Suprapubic skin (tissue), 4 donors: Measurements from ENCODE around the gene TTC27.

Experiments
- EP300 ChIP-seq: sonication (generic); formaldehyde crosslinking; IDR thresholded peaks from one replicate; pipeline ENCODE4 v1.6.1; 2017; ENCODE audit warnings: antibody characterized with exemption
- POLR2A ChIP-seq, 2 donors: fragments of 450-650 bp; IDR thresholded peaks; one replicate each; pipeline ENCODE4 v1.6.1; 2017; ENCODE audit warnings: antibody characterized with exemption in 2 of 2, mild to moderate bottlenecking in 2 of 2, moderate library complexity in 2 of 2
- POLR2AphosphoS5 ChIP-seq, 3 donors: sonication (generic); formaldehyde crosslinking; IDR thresholded peaks; one replicate each; pipeline ENCODE4 v1.6.1; 2017; ENCODE audit warnings: antibody characterized with exemption in 3 of 3
- TF ChIP-seq, protein P1 (sequence below), 2 donors: fragments of 200-600 bp in 1 of 2; fragments of 450-650 bp in 1 of 2; sonication (generic) in 1 of 2; IDR thresholded peaks; one replicate each; pipeline ENCODE4 v1.5.1; 2016 to 2019; ENCODE audit warnings: antibody characterized with exemption in 2 of 2, mild to moderate bottlenecking in 1 of 2, moderate library complexity in 1 of 2

DNA sequence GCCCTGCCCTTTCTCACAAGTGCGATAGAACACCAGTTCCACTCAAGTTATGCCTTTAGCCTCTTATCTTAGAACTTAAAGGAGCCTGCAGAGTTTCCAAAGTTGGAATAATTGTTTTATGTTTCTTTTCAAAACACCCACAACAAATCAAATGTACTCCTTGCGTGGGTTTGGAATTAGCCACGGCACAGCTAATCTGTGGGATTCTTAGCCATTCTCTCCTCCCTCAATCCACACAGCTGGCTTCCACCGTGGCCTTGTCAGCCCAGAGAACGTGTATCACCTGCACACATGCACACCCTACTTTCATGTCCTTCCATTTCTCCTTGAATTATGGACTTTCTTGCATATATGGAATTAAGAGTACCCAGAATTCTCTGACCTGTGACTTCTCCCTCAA, 183.8 kb downstream of the TTC27 start:
- TF ChIP-seq, protein P1, sequence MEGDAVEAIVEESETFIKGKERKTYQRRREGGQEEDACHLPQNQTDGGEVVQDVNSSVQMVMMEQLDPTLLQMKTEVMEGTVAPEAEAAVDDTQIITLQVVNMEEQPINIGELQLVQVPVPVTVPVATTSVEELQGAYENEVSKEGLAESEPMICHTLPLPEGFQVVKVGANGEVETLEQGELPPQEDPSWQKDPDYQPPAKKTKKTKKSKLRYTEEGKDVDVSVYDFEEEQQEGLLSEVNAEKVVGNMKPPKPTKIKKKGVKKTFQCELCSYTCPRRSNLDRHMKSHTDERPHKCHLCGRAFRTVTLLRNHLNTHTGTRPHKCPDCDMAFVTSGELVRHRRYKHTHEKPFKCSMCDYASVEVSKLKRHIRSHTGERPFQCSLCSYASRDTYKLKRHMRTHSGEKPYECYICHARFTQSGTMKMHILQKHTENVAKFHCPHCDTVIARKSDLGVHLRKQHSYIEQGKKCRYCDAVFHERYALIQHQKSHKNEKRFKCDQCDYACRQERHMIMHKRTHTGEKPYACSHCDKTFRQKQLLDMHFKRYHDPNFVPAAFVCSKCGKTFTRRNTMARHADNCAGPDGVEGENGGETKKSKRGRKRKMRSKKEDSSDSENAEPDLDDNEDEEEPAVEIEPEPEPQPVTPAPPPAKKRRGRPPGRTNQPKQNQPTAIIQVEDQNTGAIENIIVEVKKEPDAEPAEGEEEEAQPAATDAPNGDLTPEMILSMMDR (IDR thresholded peaks at IDR 0.05): no peak
- TF ChIP-seq POLR2A (IDR thresholded peaks at IDR 0.05) (no peak), POLR2AphosphoS5 (IDR thresholded peaks at IDR 0.05) (no peak), EP300 (no peak)
